PC-9 (cell line): ENCODE results near the gene CCBE1. TPM values are rescaled to one million over a fixed set of nuclear protein-coding genes. Genes with fewer than 3 reads are reported as not detected.
"Not testable (repeated sequence)": the region's sequence is repeated elsewhere in the genome, so short reads cannot be mapped to it uniquely, and the experiment has no call there.

Experiments used
- BruUV-seq: library from RNA; stranded (reverse); fragments of 400-500 nt; replicated peaks from 2 replicates; lab custom pipeline; 2021; lab: Mats Ljungman, UMichigan
- CTCF ChIA-PET: fragments of 300-600 bp; sonication (Branson Sonifier 250); formaldehyde crosslinking; loops from one replicate; lab custom pipeline; 2022; ENCODE audit warnings: antibody characterized with exemption; lab: Charles Lee
- POLR2A ChIA-PET: fragments of 300-600 bp; sonication (Branson Sonifier 250); formaldehyde crosslinking; loops from one replicate; lab custom pipeline; 2022; ENCODE audit warnings: antibody characterized with exemption; ENCODE audit not compliant: unreplicated experiment; lab: Charles Lee
- DNase-seq, 2 experiments: peaks; one replicate each; pipeline versions ENCODE4 v3.0.0 to v3.0.0-alpha.2; 2015 to 2022; ENCODE audit warnings: mixed read lengths in 1 of 2
- H2AFZ ChIP-seq: fragments of 200-600 bp; sonication (generic); 2 replicates; pipeline ENCODE4 v1.8.1; 2017; ENCODE audit warnings: antibody characterized with exemption
- H3F3A ChIP-seq: fragments of 200-600 bp; sonication (generic); 2 replicates; pipeline ENCODE4 v1.8.1; 2017; ENCODE audit warnings: antibody characterized with exemption, mild to moderate bottlenecking, low read depth; ENCODE audit not compliant: insufficient read depth
- H3K27ac ChIP-seq: fragments of 200-600 bp; sonication (generic); 2 replicates; pipeline ENCODE4 v1.6.1; 2016; ENCODE audit warnings: mixed run types
- H3K27me3 ChIP-seq: fragments of 200-600 bp; sonication (generic); 2 replicates; pipeline ENCODE4 v1.6.1; 2016; ENCODE audit warnings: low read depth, mixed run types; ENCODE audit not compliant: insufficient read depth
- H3K36me3 ChIP-seq: fragments of 200-600 bp; sonication (generic); 2 replicates; pipeline ENCODE4 v1.6.1; 2016; ENCODE audit warnings: low read depth, mixed run types
- H3K4me1 ChIP-seq: fragments of 200-600 bp; sonication (generic); replicated peaks from 2 replicates; pipeline ENCODE4 v1.6.1; 2016; ENCODE audit warnings: mixed run types; ENCODE audit not compliant: insufficient read depth
- H3K4me2 ChIP-seq: fragments of 200-600 bp; sonication (generic); 2 replicates; pipeline ENCODE4 v1.6.1; 2017; ENCODE audit warnings: mixed run types
- H3K4me3 ChIP-seq: fragments of 200-600 bp; sonication (generic); 2 replicates; pipeline ENCODE4 v1.6.1; 2016; ENCODE audit warnings: mixed run types
- H3K79me2 ChIP-seq: fragments of 200-600 bp; sonication (generic); 2 replicates; pipeline ENCODE4 v1.6.1; 2017; ENCODE audit warnings: low read depth, mixed run types
- H3K9me2 ChIP-seq: fragments of 200-600 bp; sonication (generic); 2 replicates; pipeline ENCODE4 v1.8.1; 2017; ENCODE audit warnings: mild to moderate bottlenecking; ENCODE audit not compliant: insufficient read depth
- H3K9me3 ChIP-seq: fragments of 200-600 bp; sonication (generic); 2 replicates; pipeline ENCODE4 v1.8.1; 2016; ENCODE audit warnings: low read depth; ENCODE audit not compliant: insufficient read depth
- H4K20me1 ChIP-seq: fragments of 200-600 bp; sonication (generic); 2 replicates; pipeline ENCODE4 v1.8.1; 2017; ENCODE audit not compliant: insufficient read depth
- EZH2 ChIP-seq: fragments of 200-600 bp; sonication (generic); IDR thresholded peaks from 2 replicates; pipeline ENCODE4 v1.8.0; 2017; ENCODE audit warnings: antibody characterized with exemption, low read depth
- intact Hi-C: fragments of 100-400 bp; cut with micrococcal nuclease; formaldehyde crosslinking; loops from one replicate; pipeline ENCODE4 v1.10.0; 2022; ENCODE audit not compliant: unreplicated experiment
- total RNA-seq: library from RNA; stranded (reverse); gene quantifications from 2 replicates; pipeline ENCODE4 v1.2.3, GENCODE V29; 2021
- TF ChIP-seq, protein P1 (sequence below): fragments of 200-600 bp; sonication (generic); conservative IDR thresholded peaks from 2 replicates; pipeline ENCODE4 v1.6.1; 2017; ENCODE audit warnings: mixed run types, antibody characterized with exemption, mild to moderate bottlenecking, moderate library complexity

CCBE1 gene
- total RNA-seq, 1 experiment from 2014 or later = 5.8 TPM

DNA sequence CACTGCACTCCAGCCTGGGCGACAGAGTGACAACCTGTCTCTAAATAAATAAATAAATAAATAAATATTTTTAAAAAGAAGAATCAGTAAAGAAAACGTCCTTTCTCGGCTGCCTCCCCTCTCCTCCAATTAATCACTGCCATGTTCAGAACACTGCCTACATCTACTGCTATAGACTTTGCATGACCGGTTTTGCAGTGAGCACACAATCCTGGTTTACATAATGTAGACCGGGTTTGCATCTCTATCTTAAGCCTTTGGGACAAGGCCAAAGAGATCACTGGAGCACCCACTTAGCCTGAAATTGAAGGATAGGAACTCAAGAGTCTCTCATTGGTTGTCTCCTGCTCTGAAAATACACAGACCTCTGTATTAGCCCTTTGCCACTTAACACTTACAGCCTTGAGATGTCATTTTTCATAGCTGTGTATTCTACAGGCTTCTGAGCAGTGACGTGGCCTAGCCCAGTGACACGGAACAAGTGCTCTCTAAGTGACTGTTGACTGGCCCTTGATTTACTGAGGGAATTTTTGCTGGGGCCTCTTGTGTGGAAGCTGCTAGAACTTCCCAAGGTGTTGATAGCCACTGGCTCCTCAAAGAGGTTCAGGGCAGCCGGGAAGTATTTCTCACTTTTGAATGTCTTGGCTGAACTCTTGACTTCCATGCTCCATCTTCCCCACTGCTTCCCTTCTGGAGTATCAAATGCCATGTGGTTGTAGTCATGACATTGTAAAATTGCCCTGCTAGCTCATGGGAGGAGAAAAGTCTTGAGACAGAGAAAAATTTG lies 45.3 kb upstream of the CCBE1 start:
- no peak overlapping the region for H3K27ac ChIP-seq
- no peak for TF ChIP-seq EZH2
- TF ChIP-seq, protein P1, sequence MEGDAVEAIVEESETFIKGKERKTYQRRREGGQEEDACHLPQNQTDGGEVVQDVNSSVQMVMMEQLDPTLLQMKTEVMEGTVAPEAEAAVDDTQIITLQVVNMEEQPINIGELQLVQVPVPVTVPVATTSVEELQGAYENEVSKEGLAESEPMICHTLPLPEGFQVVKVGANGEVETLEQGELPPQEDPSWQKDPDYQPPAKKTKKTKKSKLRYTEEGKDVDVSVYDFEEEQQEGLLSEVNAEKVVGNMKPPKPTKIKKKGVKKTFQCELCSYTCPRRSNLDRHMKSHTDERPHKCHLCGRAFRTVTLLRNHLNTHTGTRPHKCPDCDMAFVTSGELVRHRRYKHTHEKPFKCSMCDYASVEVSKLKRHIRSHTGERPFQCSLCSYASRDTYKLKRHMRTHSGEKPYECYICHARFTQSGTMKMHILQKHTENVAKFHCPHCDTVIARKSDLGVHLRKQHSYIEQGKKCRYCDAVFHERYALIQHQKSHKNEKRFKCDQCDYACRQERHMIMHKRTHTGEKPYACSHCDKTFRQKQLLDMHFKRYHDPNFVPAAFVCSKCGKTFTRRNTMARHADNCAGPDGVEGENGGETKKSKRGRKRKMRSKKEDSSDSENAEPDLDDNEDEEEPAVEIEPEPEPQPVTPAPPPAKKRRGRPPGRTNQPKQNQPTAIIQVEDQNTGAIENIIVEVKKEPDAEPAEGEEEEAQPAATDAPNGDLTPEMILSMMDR = no peak
- BruUV-seq = no TSS peak
- no peak for DNase-seq
- no peaks in the 10 kb centered on the region for H3K9me2 ChIP-seq
- no peaks in the 10 kb centered on the region for H3K79me2 ChIP-seq
- no peak overlapping the region for H3K4me3 ChIP-seq
- no peak overlapping the region for H3K4me2 ChIP-seq
- intact Hi-C loops = no loop called here
- CTCF ChIA-PET = no interaction called here
- peaks cover 17% of the 10 kb centered on the region; the same call in 1 of the 2 replicates for H3F3A ChIP-seq
- peaks cover 24% of the 10 kb centered on the region for H3K4me1 ChIP-seq
- no peaks in the 10 kb centered on the region for H3K36me3 ChIP-seq
- POLR2A ChIA-PET = no interaction called here
- peaks cover 15% of the 10 kb centered on the region for H3K9me3 ChIP-seq
- H2AFZ ChIP-seq = no peak overlapping the region
- no peaks in the 10 kb centered on the region for H4K20me1 ChIP-seq
- H3K27me3 ChIP-seq = no peaks in the 10 kb centered on the region

DNA sequence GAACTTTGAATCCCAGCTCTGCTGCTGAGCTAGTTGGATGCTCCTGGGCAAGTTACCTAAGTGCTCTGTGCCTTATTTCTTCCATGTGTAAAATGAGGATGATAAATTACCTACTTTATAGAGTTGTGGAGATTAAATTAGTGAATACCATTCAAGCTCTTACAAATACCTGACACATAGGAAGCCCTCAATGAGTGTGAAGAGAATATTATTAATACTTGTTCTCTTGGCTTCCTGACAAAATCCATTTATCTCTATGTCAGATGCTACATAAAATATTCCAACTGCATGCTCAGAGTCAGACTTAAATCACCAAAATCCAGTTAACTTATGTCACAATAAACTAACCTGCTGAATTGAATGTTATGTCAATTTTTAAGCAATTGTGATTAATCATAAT lies 42.9 kb upstream of the CCBE1 start:
- Histone ChIP-seq H3K27me3 (no peaks in the 10 kb centered on the region), H3K79me2 (no peaks in the 10 kb centered on the region), H2AFZ (no peak overlapping the region), H3K4me2 (no peak overlapping the region), H4K20me1 (no peaks in the 10 kb centered on the region), H3K4me3 (no peak overlapping the region), H3K4me1 (peaks cover 24% of the 10 kb centered on the region), H3K9me3 (no peaks in the 10 kb centered on the region; the same call in 1 of the 2 replicates), H3F3A (peaks cover 14% of the 10 kb centered on the region; the same call in 1 of the 2 replicates), H3K27ac (no peak overlapping the region), H3K36me3 (no peaks in the 10 kb centered on the region), H3K9me2 (no peaks in the 10 kb centered on the region)
- TF ChIP-seq, protein P1 = no peak
- no peak for TF ChIP-seq EZH2
- ChIA-PET CTCF (no interaction called here), POLR2A (no interaction called here)
- no peak for DNase-seq
- intact Hi-C loops = no loop called here
- BruUV-seq = no TSS peak

DNA sequence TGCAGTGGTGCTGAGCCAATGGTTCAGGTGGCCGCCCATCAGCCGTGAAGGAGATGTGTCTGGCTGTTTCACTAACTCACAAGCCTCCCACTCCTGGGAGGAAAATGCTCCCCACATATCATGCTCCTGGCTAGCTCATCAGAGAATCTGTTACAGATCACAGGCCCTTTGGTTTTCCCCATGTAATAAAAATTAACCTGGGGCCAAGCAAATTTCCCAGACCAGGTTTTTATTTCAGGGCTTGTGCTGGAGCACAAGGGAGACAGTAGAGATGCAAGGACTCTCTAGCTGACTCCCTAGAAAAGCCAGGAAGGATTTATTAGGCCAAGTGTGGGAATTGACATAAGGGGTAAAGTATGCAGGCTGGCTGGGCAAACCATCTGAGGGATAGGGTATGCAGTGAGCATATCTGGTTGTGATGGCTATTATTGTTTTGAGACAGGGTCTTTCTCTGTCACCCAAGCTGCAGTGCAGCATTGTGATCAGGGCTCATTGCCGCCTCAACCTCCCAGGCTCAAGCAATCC lies 40.6 kb upstream of the CCBE1 start:
- TF ChIP-seq, protein P1 = no peak
- no peak for TF ChIP-seq EZH2
- ChIA-PET POLR2A (no interaction called here), CTCF (no interaction called here)
- Histone ChIP-seq H3K9me3 (no peaks in the 10 kb centered on the region; the same call in 1 of the 2 replicates), H3K9me2 (no peaks in the 10 kb centered on the region), H3K27ac (no peak overlapping the region), H3K4me3 (no peak overlapping the region), H3K79me2 (no peaks in the 10 kb centered on the region), H2AFZ (no peak overlapping the region), H3F3A (no peaks in the 10 kb centered on the region), H3K36me3 (no peaks in the 10 kb centered on the region), H3K4me2 (no peak overlapping the region), H3K27me3 (no peaks in the 10 kb centered on the region), H4K20me1 (no peaks in the 10 kb centered on the region), H3K4me1 (peaks cover 4% of the 10 kb centered on the region; the same call in 1 of the 2 replicates)
- intact Hi-C loops = no loop called here
- DNase-seq = no peak
- BruUV-seq = no TSS peak

DNA sequence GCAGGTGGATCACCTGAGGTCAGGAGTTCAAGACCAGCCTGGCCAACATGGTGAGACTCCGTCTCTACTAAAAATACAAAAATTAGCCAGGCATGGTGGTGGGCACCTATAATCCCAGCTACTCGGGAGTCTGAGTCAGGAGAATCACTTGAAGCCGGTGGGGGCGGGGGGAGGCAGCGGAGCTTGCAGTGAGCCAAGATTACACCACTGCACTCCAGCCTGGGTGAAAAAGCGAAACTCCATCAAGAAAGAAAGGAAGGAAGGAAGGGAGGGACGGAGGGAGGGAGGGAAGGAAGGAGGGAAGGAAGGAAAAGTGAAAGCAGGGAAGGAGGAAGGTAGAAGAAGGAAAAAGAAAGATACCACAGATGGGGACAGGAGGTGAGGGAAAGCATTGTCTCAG lies 40.1 kb upstream of the CCBE1 start:
- H3K79me2 ChIP-seq, H3K4me1 ChIP-seq, BruUV-seq, H3K36me3 ChIP-seq, H3K4me2 ChIP-seq, H3K9me3 ChIP-seq, intact Hi-C loops, H3K27ac ChIP-seq, DNase-seq, H3F3A ChIP-seq, CTCF ChIA-PET, POLR2A ChIA-PET, H3K27me3 ChIP-seq, H2AFZ ChIP-seq, H4K20me1 ChIP-seq, H3K9me2 ChIP-seq, H3K4me3 ChIP-seq: not testable (repeated sequence)
